Astrocyte (in vitro differentiated cells and primary cell): Measurements from ENCODE around the gene MSMO1. TPM values are rescaled to one million over a fixed set of nuclear protein-coding genes. Genes with fewer than 3 reads are reported as not detected.

ENCODE experiments used
- DNase-seq: peaks from one replicate; pipeline ENCODE4 v3.0.0-alpha.2; 2010; ENCODE audit warnings: low read depth
- FAIRE-seq: peaks from 2 replicates; lab custom pipeline; 2011; peaks lifted over from hg19 to GRCh38; lab: Jason Lieb, UNC
- H2AFZ ChIP-seq: 2 replicates; pipeline ENCODE4 v1.6.0; 2012; ENCODE audit warnings: low read depth, low read length, inconsistent platforms
- H3K27ac ChIP-seq: 2 replicates; pipeline ENCODE4 v1.5.1; 2011; ENCODE audit warnings: low read depth, low read length, inconsistent platforms
- H3K27me3 ChIP-seq: 2 replicates; pipeline ENCODE4 v1.6.0; 2011; ENCODE audit warnings: low read length, inconsistent platforms; ENCODE audit not compliant: insufficient read depth
- H3K36me3 ChIP-seq: 2 replicates; pipeline ENCODE4 v1.5.1; 2011; ENCODE audit warnings: low read length, inconsistent platforms; ENCODE audit not compliant: insufficient read depth
- H3K4me1 ChIP-seq: 2 replicates; pipeline ENCODE4 v1.5.1; 2011; ENCODE audit warnings: low read length, inconsistent platforms; ENCODE audit not compliant: insufficient read depth
- H3K4me2 ChIP-seq: 2 replicates; pipeline ENCODE4 v1.6.0; 2012; ENCODE audit warnings: low read length, inconsistent platforms
- H3K4me3 ChIP-seq: 2 replicates; pipeline ENCODE4 v1.5.1; 2011; ENCODE audit warnings: low read depth, mild to moderate bottlenecking, low read length, inconsistent platforms; ENCODE audit not compliant: insufficient read depth
- H3K79me2 ChIP-seq: 2 replicates; pipeline ENCODE4 v1.6.0; 2012; ENCODE audit warnings: mild to moderate bottlenecking, low read length, inconsistent platforms; ENCODE audit not compliant: insufficient read depth
- H3K9ac ChIP-seq: 2 replicates; pipeline ENCODE4 v1.6.0; 2012; ENCODE audit warnings: mild to moderate bottlenecking, low read length, inconsistent platforms
- H3K9me3 ChIP-seq: 2 replicates; pipeline ENCODE4 v1.5.1; 2012; ENCODE audit warnings: low read depth, mild to moderate bottlenecking, low read length, inconsistent platforms; ENCODE audit not compliant: insufficient read depth
- H4K20me1 ChIP-seq: 2 replicates; pipeline ENCODE4 v1.6.0; 2012; ENCODE audit warnings: low read length, inconsistent platforms; ENCODE audit not compliant: insufficient read depth
- H3K27ac Mint-ChIP-seq: one replicate; pipeline ENCODE4 v1.8.0; 2021; ENCODE audit warnings: mild to moderate bottlenecking, mixed read lengths; ENCODE audit not compliant: unreplicated experiment
- H3K27me3 Mint-ChIP-seq: one replicate; pipeline ENCODE4 v1.8.0; 2021; ENCODE audit warnings: low read depth, mixed read lengths; ENCODE audit not compliant: unreplicated experiment
- H3K36me3 Mint-ChIP-seq: one replicate; pipeline ENCODE4 v1.8.0; 2021; ENCODE audit warnings: low read depth, mixed read lengths; ENCODE audit not compliant: unreplicated experiment
- H3K4me1 Mint-ChIP-seq: one replicate; pipeline ENCODE4 v1.8.0; 2021; ENCODE audit warnings: low read depth, mixed read lengths; ENCODE audit not compliant: unreplicated experiment
- H3K4me3 Mint-ChIP-seq: one replicate; pipeline ENCODE4 v1.8.0; 2021; ENCODE audit warnings: mild to moderate bottlenecking, moderate library complexity, mixed read lengths; ENCODE audit not compliant: unreplicated experiment
- H3K9me3 Mint-ChIP-seq: one replicate; pipeline ENCODE4 v1.8.0; 2021; ENCODE audit warnings: mild to moderate bottlenecking, mixed read lengths; ENCODE audit not compliant: unreplicated experiment
- EZH2 ChIP-seq: IDR thresholded peaks from 2 replicates; pipeline ENCODE4 v1.6.1; 2012; ENCODE audit warnings: mild to moderate bottlenecking, low read length, inconsistent platforms; ENCODE audit not compliant: insufficient read depth
- total RNA-seq: library from RNA; stranded (reverse); gene quantifications from 2 replicates; pipeline ENCODE4 v1.2.1, GENCODE V29; 2021
- TF ChIP-seq, protein P1 (sequence below): IDR thresholded peaks from 2 replicates; pipeline ENCODE4 v1.5.1; 2011; ENCODE audit warnings: low read depth, mild to moderate bottlenecking, inconsistent platforms, low read length, moderate library complexity; ENCODE audit not compliant: insufficient read depth

The MSMO1 gene
- total RNA-seq, 1 donor from 2014 or later = 179 TPM

DNA sequence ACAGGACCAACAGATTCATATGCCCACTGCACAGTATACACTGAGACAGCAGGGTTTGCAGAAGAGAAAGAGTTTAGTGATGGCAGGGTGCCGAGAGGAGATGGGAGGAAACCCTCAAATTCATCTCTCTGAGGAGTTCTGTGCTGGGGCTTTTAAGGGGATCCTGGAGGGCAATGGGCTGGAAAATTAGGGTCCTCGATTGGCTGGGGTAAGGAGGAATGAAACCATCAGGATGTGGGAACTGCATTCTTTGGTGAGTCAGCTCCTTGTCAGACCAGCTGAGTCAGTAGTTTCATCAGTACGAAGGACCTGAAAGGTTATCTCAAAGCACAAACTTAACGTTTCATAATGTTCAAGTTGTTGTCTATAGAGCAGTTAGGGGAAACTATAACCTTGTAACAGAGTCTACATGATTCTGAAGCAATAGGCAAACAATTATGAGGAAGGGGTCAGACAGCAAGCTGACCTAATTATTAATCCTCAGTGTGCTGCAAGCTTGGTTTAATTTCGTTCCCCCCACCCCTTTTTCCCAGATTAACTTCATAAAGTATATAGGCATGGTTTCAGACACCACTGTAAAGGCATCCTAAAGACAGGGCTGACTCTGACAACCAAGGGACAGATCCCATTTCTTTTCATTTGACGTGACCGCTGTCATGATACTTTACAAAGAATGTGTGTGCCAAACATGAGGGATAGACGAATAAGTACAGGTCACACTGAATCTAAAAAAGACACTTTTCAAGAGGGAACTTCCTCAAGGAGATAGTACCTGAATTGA lies 1.5 kb upstream of the MSMO1 start:
- no peaks in the 10 kb centered on the region for H3K36me3 Mint-ChIP-seq
- H3K4me2 ChIP-seq = peak overlapping the region; percentile 84
- no peak overlapping the region for H3K27ac Mint-ChIP-seq
- TF ChIP-seq EZH2 = no peak
- TF ChIP-seq, protein P1, sequence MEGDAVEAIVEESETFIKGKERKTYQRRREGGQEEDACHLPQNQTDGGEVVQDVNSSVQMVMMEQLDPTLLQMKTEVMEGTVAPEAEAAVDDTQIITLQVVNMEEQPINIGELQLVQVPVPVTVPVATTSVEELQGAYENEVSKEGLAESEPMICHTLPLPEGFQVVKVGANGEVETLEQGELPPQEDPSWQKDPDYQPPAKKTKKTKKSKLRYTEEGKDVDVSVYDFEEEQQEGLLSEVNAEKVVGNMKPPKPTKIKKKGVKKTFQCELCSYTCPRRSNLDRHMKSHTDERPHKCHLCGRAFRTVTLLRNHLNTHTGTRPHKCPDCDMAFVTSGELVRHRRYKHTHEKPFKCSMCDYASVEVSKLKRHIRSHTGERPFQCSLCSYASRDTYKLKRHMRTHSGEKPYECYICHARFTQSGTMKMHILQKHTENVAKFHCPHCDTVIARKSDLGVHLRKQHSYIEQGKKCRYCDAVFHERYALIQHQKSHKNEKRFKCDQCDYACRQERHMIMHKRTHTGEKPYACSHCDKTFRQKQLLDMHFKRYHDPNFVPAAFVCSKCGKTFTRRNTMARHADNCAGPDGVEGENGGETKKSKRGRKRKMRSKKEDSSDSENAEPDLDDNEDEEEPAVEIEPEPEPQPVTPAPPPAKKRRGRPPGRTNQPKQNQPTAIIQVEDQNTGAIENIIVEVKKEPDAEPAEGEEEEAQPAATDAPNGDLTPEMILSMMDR = no peak
- H4K20me1 ChIP-seq = peaks cover 23% of the 10 kb centered on the region
- DNase-seq (peak; percentile 93), FAIRE-seq (peak; percentile 99)
- H3K79me2 ChIP-seq = peaks cover 35% of the 10 kb centered on the region
- H3K27ac ChIP-seq = peak overlapping the region; percentile 87
- no peak overlapping the region for H3K4me3 Mint-ChIP-seq
- H3K4me3 ChIP-seq = peak overlapping the region; percentile 97
- H2AFZ ChIP-seq = no peak overlapping the region
- peaks cover 20% of the 10 kb centered on the region for H3K4me1 ChIP-seq
- no peaks in the 10 kb centered on the region for H3K27me3 Mint-ChIP-seq
- H3K9me3 ChIP-seq = peaks cover 5% of the 10 kb centered on the region
- no peaks in the 10 kb centered on the region for H3K27me3 ChIP-seq
- no peaks in the 10 kb centered on the region for H3K9me3 Mint-ChIP-seq
- H3K4me1 Mint-ChIP-seq = peaks cover 24% of the 10 kb centered on the region
- peak overlapping the region; percentile 82 for H3K9ac ChIP-seq
- H3K36me3 ChIP-seq = no peaks in the 10 kb centered on the region

DNA sequence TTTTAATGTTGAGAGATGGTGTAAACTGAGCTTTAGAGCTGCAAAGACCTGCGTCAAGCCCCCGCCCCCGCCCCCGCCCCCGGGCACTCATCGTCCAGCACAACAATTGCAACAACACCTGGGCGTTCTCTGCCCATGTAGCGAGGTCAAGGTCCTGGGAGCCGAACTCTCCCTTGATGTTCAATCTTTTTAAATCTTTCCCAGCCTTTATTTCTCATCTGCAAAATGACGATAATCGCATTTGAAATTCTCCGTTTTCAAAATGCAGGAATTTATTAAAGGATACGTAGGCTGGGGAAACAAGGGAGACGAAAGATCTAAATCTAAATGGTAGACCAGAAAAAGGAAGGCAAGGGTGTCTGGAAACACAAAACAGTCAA lies 648 bp upstream of the MSMO1 start:
- H4K20me1 ChIP-seq = peaks cover 32% of the 10 kb centered on the region
- H3K4me2 ChIP-seq = peak overlapping the region; percentile 84
- peaks cover 5% of the 10 kb centered on the region for H3K9me3 ChIP-seq
- peaks cover 20% of the 10 kb centered on the region for H3K4me1 ChIP-seq
- no peaks in the 10 kb centered on the region for H3K27me3 Mint-ChIP-seq
- peaks cover 30% of the 10 kb centered on the region for H3K4me1 Mint-ChIP-seq
- DNase-seq (no peak), FAIRE-seq (no peak)
- no peaks in the 10 kb centered on the region for H3K36me3 ChIP-seq
- no peak overlapping the region for H3K4me3 Mint-ChIP-seq
- peaks cover 44% of the 10 kb centered on the region for H3K79me2 ChIP-seq
- H3K36me3 Mint-ChIP-seq = no peaks in the 10 kb centered on the region
- H3K9me3 Mint-ChIP-seq = no peaks in the 10 kb centered on the region
- H2AFZ ChIP-seq = peak overlapping the region; percentile 22
- no peaks in the 10 kb centered on the region for H3K27me3 ChIP-seq
- H3K27ac ChIP-seq = peak overlapping the region; percentile 87
- H3K27ac Mint-ChIP-seq = no peak overlapping the region
- no peak for TF ChIP-seq EZH2
- TF ChIP-seq, protein P1 = no peak
- H3K4me3 ChIP-seq = peak overlapping the region; percentile 97
- peak overlapping the region; percentile 82 for H3K9ac ChIP-seq

DNA sequence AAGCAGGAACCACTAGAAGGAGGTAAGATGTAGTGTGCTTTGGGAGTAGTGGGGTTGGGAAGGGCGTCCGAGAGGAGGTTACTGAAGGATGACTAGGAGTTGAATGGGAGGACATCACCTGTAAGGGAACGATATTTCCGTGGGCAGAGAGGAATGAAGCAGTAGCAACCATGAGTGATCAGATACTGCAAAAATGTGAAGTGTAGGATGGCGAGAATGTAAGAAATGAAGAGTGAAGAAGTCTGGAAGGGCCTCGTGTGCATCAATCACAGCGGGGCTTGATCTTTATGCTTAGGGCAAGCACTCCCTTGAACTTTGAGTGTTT lies 594 bp downstream of the MSMO1 start:
- H4K20me1 ChIP-seq = peaks cover 43% of the 10 kb centered on the region
- TF ChIP-seq EZH2 = no peak
- TF ChIP-seq, protein P1 = no peak
- FAIRE-seq (no peak), DNase-seq (peak; percentile 51)
- no peak overlapping the region for H3K27ac Mint-ChIP-seq
- H3K9me3 ChIP-seq = peaks cover 5% of the 10 kb centered on the region
- no peaks in the 10 kb centered on the region for H3K36me3 ChIP-seq
- H3K27ac ChIP-seq = peak overlapping the region; percentile 83
- no peaks in the 10 kb centered on the region for H3K36me3 Mint-ChIP-seq
- H3K4me2 ChIP-seq = peak overlapping the region; percentile 89
- H3K4me1 Mint-ChIP-seq = peaks cover 39% of the 10 kb centered on the region
- no peak overlapping the region for H3K4me3 Mint-ChIP-seq
- peaks cover 20% of the 10 kb centered on the region for H3K4me1 ChIP-seq
- H3K9ac ChIP-seq = peak overlapping the region; percentile 89
- H3K27me3 ChIP-seq = no peaks in the 10 kb centered on the region
- H3K9me3 Mint-ChIP-seq = no peaks in the 10 kb centered on the region
- H3K79me2 ChIP-seq = peaks cover 56% of the 10 kb centered on the region
- no peaks in the 10 kb centered on the region for H3K27me3 Mint-ChIP-seq
- H3K4me3 ChIP-seq = peak overlapping the region; percentile 97
- peak overlapping the region; percentile 84 for H2AFZ ChIP-seq
